Posterior vena cava (tissue), 2 donors: ENCODE results near the gene ZNF526. TPM values are rescaled to one million over a fixed set of nuclear protein-coding genes. Genes with fewer than 3 reads are reported as not detected.
A peak's percentile ranks its signal among the peaks of the same experiment; 100 is the strongest.

Source experiments
- DNase-seq: peaks from one replicate; pipeline ENCODE4 v3.0.0-alpha.2; 2020; ENCODE audit warnings: low spot score
- intact Hi-C, 2 donors: fragments of 100-400 bp; cut with DNase I; formaldehyde crosslinking; loops; one replicate each; pipeline versions ENCODE4 v1.14.1 to v1.14.2; 2022 to 2023
- total RNA-seq, 2 donors: library from RNA; stranded (reverse); fragmentation: NEBNext Ultra II Directional; extraction: Animal tissue kit (Norgen Biotek cat#: 25700); gene quantifications; one replicate each; pipeline ENCODE4 v1.2.1, GENCODE V29; 2021
- donor health status: DM: yes; HTN: yes; CAD: no.
- donor health status: DM: yes; HTN: yes; CAD: no.

The ZNF526 gene
- total RNA-seq, 2 donors from 2014 or later, result 8.2 to 8.7 TPM

DNA sequence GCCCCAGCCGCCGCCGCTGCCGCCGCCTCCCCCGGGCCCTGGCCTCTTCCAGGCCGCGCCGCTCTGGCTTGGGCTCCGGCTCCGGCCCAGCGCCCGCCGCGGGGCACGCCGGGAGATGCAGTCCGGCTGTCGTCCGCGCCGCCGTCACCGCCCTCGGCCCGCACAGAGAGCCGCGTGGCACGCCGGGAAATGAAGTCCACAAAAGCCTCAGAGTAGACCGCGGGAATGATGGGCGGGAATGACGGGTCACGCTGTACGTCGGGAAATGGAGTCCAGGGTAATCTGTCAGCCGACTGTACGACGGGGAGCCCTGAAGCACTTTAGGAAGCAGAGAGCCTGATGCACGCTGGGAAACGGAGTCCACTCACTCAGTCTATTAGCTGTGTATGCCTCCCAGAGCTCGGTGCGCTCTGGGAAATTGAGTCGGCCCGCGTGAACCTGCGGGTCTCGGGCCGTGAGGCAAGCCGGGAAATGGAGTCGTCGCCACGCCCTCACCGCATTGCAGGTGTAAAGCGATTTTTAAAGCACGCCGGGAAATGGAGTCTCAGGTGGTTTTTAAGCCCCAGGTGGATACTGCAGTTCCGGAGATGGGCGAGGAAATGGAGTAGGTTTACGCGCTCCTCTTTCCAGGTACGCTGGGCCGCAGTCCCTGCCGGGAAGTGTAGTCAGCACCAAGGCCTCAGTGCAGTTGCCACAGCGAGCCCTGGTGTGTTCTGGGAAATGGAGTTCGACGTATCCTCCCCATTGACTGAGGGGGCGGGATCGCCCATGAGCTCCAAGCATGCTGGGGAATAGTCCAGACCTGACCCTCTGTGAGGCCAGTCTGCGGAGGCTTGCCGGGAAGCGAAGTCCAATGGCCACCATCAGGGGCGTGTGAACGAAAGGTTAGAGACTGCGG, 22.6 kb downstream of the ZNF526 start, which contains the start of gene GSK3A:
GSK3A (minus strand) TSS at position 91 of the 898 bp plus-strand sequence. CDS start 137 bp downstream, outside the sequence.
- intact Hi-C loops, result loop anchor here in 1 of 2 donors (1.0 to 10.0 kb wide), 2 partner anchors 14 to 52 kb away; no protein-coding TSS in a partner anchor
- DNase-seq, result peak; percentile 100

GRCh38 chr19:42244347-42245220, 24.5 kb downstream of the ZNF526 start:
- peak; percentile 98 for DNase-seq
- intact Hi-C loops, result loop anchor here (2.0 to 10.0 kb wide), 2 partner anchors 36 to 50 kb away; no protein-coding TSS in a partner anchor

- intact Hi-C loops, result loop anchor here (2.0 to 10.0 kb wide), 2 partner anchors 36 to 50 kb away; no protein-coding TSS in a partner anchor
- DNase-seq, result no peak
These were observed 25.1 kb downstream of the ZNF526 start for GRCh38 chr19:42245231-42245630.

DNA sequence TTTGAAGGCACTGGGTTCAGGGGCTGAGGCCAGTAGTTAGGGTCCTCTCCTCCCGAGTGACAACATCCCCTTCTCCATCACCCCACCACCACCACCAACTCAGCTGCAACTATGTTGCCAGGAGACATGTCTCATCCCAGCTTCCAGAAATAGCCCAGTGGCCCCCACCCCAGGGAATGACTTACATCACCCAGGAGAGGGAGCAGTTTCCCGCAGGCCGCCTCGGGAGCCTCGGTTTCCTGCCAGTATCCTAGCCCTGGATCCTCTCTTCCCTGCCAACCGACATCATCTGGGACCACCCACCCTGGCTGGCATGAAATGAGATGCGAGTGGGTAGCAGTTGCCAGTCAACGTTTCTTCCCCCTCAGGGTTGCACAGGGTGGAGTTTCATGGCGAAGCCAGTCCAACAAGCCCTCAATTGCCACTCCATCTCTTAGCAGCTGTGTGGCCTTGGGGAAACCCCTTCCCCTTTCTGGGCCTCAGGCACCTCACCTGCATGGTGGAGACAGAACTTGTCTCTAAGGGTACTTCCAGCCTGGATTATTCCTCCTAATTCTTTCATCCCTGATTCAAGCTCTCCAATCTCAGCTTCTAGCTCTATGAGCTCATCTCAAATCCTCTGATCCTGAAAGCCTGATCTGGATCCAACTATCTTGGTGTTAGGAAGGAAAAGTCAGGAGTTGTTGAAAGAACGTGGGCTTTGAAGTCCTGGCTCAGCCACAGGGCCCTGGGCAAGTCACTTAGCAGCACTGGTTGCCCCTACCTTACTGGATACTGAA, 26.2 kb downstream of the ZNF526 start:
- intact Hi-C loops, result loop anchor here in 1 of 2 donors (10.0 kb wide), 1 partner anchor 48 kb away; no protein-coding TSS in a partner anchor
- DNase-seq, result peak; percentile 92

GRCh38 chr19:42246922-42247639, 27.0 kb downstream of the ZNF526 start:
- intact Hi-C loops, result loop anchor here in 1 of 2 donors (10.0 kb wide), 1 partner anchor 48 kb away; no protein-coding TSS in a partner anchor
- no peak for DNase-seq

DNA sequence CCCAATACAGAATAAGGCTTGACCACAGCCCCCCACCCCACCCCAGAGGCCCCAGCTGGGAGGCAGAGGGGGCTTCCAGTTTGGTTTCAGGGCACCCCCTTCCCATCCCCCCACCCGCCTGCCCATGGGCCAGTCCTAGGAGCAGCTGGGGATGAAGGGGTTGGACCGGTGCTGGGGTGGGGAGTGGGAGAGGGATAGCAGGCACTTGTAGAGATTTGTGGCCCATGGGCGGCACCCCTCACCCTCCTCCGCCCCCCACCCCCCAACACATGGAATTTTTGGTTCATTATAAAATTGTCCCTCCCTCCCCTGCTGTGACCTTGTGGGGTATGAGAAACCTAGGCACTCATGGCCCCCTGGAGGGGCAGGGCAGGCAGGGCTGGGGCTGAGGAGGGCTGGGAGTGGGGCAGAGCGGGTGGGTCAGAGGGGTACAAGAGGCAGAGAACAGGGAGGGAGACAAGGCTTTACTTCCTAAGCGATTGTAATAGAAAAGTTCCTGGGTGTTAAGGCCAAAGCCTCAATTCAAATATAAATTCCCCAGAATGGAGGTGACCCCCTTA, 27.6 kb downstream of the ZNF526 start:
- intact Hi-C loops, result loop anchor here in 1 of 2 donors (10.0 kb wide), 1 partner anchor 47 kb away; no protein-coding TSS in a partner anchor
- no peak for DNase-seq

- no peak for DNase-seq
- intact Hi-C loops, result loop anchor here in 1 of 2 donors (10.0 kb wide), 1 partner anchor 46 kb away; no protein-coding TSS in a partner anchor
These were observed 28.4 kb downstream of the ZNF526 start for GRCh38 chr19:42248270-42249148.

DNA sequence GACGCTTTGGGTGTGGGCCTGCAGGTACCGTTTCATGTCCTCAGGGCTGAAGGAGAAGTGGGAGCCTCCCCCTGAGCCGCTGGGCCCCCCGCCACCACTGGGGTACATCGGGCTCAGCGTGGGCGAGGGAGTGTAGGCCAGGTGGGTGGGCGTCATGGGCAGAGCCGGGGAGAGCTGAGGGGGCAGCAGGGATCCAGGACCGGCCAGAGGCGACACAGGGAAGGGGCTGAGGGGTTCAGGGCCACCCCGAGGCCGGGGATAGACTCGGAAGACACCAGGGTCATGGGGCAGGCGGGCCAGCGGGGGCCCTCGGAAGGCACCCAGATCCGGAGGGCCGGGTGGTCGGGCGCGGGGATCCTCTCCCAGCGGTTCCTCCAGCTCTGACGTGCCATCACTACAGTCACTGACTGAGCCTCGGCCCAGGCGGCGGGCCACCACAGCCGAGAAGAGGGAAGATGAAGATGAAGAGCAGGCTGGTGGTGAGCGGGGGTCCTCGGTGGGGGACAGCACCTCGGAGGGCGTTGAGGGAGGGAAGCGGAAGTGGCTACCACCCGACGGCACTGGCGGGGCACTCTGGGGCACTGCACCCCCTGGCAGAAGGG, 29.1 kb downstream of the ZNF526 start:
- DNase-seq, result no peak
- intact Hi-C loops, result loop anchor here in 1 of 2 donors (10.0 kb wide), 1 partner anchor 46 kb away; no protein-coding TSS in a partner anchor

- intact Hi-C loops, result loop anchor here in 1 of 2 donors (10.0 kb wide), 1 partner anchor 45 kb away; no protein-coding TSS in a partner anchor
- DNase-seq, result no peak
These were observed 29.7 kb downstream of the ZNF526 start for GRCh38 chr19:42249769-42250168.

GRCh38 chr19:42250183-42250665, 30.1 kb downstream of the ZNF526 start:
- intact Hi-C loops, result no loop called here
- DNase-seq, result peak; percentile 88

DNA sequence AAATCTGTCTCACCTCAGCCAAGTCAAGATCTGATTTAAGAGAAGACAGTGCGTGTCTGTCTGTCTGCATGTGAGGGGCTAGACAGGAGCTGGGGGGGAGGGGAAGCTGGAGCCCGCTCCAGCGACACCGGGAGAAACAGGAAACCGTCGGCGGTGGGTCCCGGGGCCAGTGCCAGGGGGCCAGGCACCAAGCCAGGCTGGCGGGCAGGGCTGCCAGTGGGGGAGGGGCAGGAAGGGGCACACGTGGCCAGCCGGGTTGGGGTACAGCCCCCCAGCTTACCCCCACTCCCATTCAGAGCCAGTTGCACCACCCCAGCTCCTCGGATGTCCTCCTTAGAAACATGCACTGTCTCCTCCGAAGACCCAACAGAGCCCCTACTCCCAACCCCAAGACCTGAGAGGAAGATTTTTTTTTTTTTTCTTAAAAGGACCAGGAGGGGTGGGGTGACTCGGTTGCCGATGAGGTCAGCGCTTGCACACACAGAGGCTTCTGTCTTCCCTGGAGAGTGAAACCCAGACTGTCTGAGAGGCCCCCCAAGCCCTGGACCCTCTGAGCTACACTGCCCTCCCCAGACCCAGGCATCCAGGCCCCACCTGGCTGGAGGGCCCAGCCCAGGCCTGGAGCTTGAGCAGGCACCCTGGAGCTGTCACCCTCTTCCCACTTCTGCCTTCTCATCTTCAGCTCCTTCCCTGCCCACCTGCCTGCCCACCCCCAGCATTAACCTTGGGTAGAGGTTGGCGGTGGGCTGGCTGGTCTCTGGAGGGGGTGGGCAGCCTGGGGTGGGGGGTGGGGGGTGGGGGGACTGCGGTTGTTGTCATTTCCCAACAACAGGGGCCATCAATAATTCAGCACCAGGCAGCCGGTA, 30.8 kb downstream of the ZNF526 start:
- intact Hi-C loops, result no loop called here
- DNase-seq, result no peak

DNA sequence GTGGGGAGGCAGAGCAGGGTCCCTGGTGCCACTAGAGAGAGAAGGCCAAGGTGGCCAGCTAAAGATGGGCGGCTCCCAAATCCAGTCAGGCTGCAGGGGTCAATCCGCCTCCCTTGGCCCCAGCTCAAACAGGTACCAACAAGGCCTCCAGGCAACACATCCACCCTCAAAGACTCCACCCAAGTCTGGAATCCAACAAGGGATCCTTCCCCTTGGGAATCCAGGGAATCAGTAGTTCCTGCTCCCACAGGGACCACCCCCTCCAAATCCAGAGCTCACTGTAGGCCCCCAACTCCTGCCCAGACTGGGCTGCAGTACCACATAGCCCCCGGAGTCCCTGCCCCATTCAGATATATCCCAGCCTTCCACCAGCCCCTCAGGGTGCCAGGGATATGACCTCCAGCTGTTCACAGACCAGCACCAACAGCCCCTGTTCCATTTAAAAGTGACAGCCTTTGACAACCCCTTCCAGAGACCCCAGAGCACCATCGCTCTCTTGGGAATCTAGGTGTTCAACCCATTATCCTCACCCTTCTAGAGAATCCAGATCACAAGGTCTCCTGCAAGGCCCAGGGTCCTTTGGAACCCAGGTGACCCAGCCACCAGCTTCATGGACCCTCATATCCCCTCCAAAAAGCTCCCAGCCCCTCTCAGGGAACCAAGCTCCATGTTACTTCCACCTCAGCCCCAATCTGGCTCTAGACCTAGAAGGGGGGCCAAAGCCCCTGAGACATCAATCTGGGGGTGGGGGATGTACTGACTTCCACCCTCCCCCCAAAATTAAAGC, 31.7 kb downstream of the ZNF526 start:
- intact Hi-C loops, result no loop called here
- no peak for DNase-seq

- no peak for DNase-seq
- intact Hi-C loops, result no loop called here
These were observed 32.5 kb downstream of the ZNF526 start for GRCh38 chr19:42252365-42253244.
